ENCODE data around the gene OSBPL5.
"Not testable (repeated sequence)": the region's sequence is repeated elsewhere in the genome, so short reads cannot be mapped to it uniquely, and the experiment has no call there.

Gene OSBPL5

GRCh38 chr11:3181725-3182461 lies 16.8 kb upstream of the OSBPL5 start:
- DNase-seq, result peak; percentile 0

- no peak for DNase-seq
These were observed 15.8 kb upstream of the OSBPL5 start for GRCh38 chr11:3180869-3181268.

- no peak for DNase-seq
These were observed 13.2 kb upstream of the OSBPL5 start for GRCh38 chr11:3178349-3178748.

GRCh38 chr11:3177931-3178330 lies 12.8 kb upstream of the OSBPL5 start:
- no peak for DNase-seq

GRCh38 chr11:3176487-3176886 lies 11.4 kb upstream of the OSBPL5 start:
- DNase-seq, result no peak

GRCh38 chr11:3175194-3175593 lies 10.1 kb upstream of the OSBPL5 start:
- DNase-seq, result peak; percentile 3

GRCh38 chr11:3174387-3174786 lies 9.3 kb upstream of the OSBPL5 start:
- DNase-seq, result no peak

GRCh38 chr11:3173795-3174194 lies 8.7 kb upstream of the OSBPL5 start:
- no peak for DNase-seq

GRCh38 chr11:3171931-3172560 lies 6.9 kb upstream of the OSBPL5 start:
- peak; percentile 5 for DNase-seq

GRCh38 chr11:3170756-3171650 lies 5.9 kb upstream of the OSBPL5 start:
- peak; percentile 10 for DNase-seq

- DNase-seq, result peak; percentile 5
These were observed 5.1 kb upstream of the OSBPL5 start for GRCh38 chr11:3170044-3170755.

- DNase-seq, result peak; percentile 18
These were observed 4.3 kb upstream of the OSBPL5 start for GRCh38 chr11:3169255-3170043.

- not testable (repeated sequence) for DNase-seq
These were observed 3.7 kb upstream of the OSBPL5 start for GRCh38 chr11:3168742-3169254.

GRCh38 chr11:3167143-3168119 lies 2.3 kb upstream of the OSBPL5 start:
- DNase-seq, result no peak

GRCh38 chr11:3166268-3167142 lies 1.4 kb upstream of the OSBPL5 start:
- no peak for DNase-seq

- DNase-seq, result no peak
These were observed 782 bp upstream of the OSBPL5 start for GRCh38 chr11:3165916-3166267.

GRCh38 chr11:3164552-3165151 lies 458 bp downstream of the OSBPL5 start:
- peak; percentile 10 for DNase-seq

GRCh38 chr11:3164138-3164551 lies 965 bp downstream of the OSBPL5 start:
- peak; percentile 10 for DNase-seq

Measured in activated naive CD4-positive, alpha-beta T cell treated with anti-CD3 and anti-CD28 coated beads, Interleukin-2, amount 50 U/mL, for 16 hours (primary cell).